Measurements from ENCODE around the gene CASQ2. TPM values are rescaled to one million over a fixed set of nuclear protein-coding genes. Genes with fewer than 3 reads are reported as not detected.

CASQ2 gene
- total RNA-seq, 1 donor from 2014 or later: not detected

DNA sequence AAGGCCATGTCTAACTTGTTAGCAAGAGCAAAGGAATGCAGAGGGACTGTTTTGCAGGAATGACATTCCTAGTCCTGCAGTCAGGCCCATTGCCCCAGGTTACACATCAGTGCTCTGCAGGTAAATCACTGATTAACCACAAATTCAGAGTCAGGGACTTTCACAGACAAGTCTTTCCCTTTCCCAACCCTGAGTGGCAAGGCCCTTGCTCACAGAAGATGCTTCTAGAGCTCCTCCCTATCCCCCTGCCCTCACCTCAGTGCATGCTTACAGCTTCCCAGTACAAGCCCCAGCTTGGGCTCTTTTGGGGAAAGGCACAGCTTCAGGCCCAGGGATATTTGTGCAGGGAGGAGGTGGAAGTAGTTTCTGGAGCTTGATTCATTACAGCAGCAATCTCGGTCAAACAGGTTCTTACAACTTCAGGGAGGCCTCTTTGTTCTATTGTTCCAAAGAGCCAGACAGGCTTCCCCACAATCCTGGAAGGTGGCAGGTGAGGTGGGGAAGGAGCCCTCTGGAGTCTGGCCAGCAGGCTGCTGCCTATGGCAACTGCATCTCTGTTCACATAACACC lies 53.9 kb downstream of the CASQ2 start:
- H3K27ac Mint-ChIP-seq: no peak overlapping the region
- Histone ChIP-seq H3K27me3 (no peaks in the 10 kb centered on the region), H3K4me2 (no peak overlapping the region), H3K36me3 (no peaks in the 10 kb centered on the region), H3K4me1 (no peaks in the 10 kb centered on the region), H3K9ac (no peak overlapping the region), H3K4me3 (no peak overlapping the region), H3K79me2 (ENCODE audit: low read depth) (no peaks in the 10 kb centered on the region), H2AFZ (replicated peaks) (no peak overlapping the region), H4K20me1 (ENCODE audit: low read depth) (no peaks in the 10 kb centered on the region), H3K9me3 (ENCODE audit: low read depth) (no peaks in the 10 kb centered on the region), H3F3A (ENCODE audit: low read depth) (no peaks in the 10 kb centered on the region), H3K27ac (no peak overlapping the region)
- no peak overlapping the region for H3K4me3 Mint-ChIP-seq
- no peak for DNase-seq (ENCODE audit: low spot score)
- no peaks in the 10 kb centered on the region for H3K36me3 Mint-ChIP-seq
- TF ChIP-seq EZH2phosphoT487 (IDR thresholded peaks at IDR 0.05) (no peak), EZH2 (IDR thresholded peaks at IDR 0.05) (no peak)
- TF ChIP-seq, protein P1, sequence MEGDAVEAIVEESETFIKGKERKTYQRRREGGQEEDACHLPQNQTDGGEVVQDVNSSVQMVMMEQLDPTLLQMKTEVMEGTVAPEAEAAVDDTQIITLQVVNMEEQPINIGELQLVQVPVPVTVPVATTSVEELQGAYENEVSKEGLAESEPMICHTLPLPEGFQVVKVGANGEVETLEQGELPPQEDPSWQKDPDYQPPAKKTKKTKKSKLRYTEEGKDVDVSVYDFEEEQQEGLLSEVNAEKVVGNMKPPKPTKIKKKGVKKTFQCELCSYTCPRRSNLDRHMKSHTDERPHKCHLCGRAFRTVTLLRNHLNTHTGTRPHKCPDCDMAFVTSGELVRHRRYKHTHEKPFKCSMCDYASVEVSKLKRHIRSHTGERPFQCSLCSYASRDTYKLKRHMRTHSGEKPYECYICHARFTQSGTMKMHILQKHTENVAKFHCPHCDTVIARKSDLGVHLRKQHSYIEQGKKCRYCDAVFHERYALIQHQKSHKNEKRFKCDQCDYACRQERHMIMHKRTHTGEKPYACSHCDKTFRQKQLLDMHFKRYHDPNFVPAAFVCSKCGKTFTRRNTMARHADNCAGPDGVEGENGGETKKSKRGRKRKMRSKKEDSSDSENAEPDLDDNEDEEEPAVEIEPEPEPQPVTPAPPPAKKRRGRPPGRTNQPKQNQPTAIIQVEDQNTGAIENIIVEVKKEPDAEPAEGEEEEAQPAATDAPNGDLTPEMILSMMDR (IDR thresholded peaks at IDR 0.05): no peak
- no peaks in the 10 kb centered on the region for H3K9me3 Mint-ChIP-seq
- peaks cover 1% of the 10 kb centered on the region for H3K4me1 Mint-ChIP-seq
- H3K27me3 Mint-ChIP-seq (ENCODE audit: insufficient read depth, low read depth): no peaks in the 10 kb centered on the region

- Mint-ChIP-seq H3K27me3 (ENCODE audit: insufficient read depth, low read depth) (no peaks in the 10 kb centered on the region), H3K9me3 (no peaks in the 10 kb centered on the region), H3K36me3 (no peaks in the 10 kb centered on the region), H3K4me3 (no peak overlapping the region), H3K27ac (no peak overlapping the region), H3K4me1 (no peaks in the 10 kb centered on the region)
- H3K36me3 ChIP-seq: no peaks in the 10 kb centered on the region
- no peak overlapping the region for H3K27ac ChIP-seq
- no peaks in the 10 kb centered on the region for H3K4me1 ChIP-seq
- no peaks in the 10 kb centered on the region for H3K9me3 ChIP-seq (ENCODE audit: low read depth)
- DNase-seq (ENCODE audit: low spot score): no peak
- no peak overlapping the region for H3K4me3 ChIP-seq
- no peak overlapping the region for H2AFZ ChIP-seq (replicated peaks)
- TF ChIP-seq EZH2 (IDR thresholded peaks at IDR 0.05) (no peak), EZH2phosphoT487 (IDR thresholded peaks at IDR 0.05) (no peak)
- TF ChIP-seq, protein P1 (IDR thresholded peaks at IDR 0.05): no peak
- no peaks in the 10 kb centered on the region for H3K79me2 ChIP-seq (ENCODE audit: low read depth)
- no peaks in the 10 kb centered on the region for H3F3A ChIP-seq (ENCODE audit: low read depth)
- no peaks in the 10 kb centered on the region for H4K20me1 ChIP-seq (ENCODE audit: low read depth)
- no peaks in the 10 kb centered on the region for H3K27me3 ChIP-seq
- H3K4me2 ChIP-seq: no peak overlapping the region
- H3K9ac ChIP-seq: no peak overlapping the region
These were observed 54.6 kb downstream of the CASQ2 start for GRCh38 chr1:115713906-115714305.

GRCh38 chr1:115712911-115713609 lies 55.5 kb downstream of the CASQ2 start:
- no peaks in the 10 kb centered on the region for H4K20me1 ChIP-seq (ENCODE audit: low read depth)
- H3K4me2 ChIP-seq: no peak overlapping the region
- DNase-seq (ENCODE audit: low spot score): no peak
- no peak overlapping the region for H2AFZ ChIP-seq (replicated peaks)
- no peaks in the 10 kb centered on the region for H3K36me3 ChIP-seq
- Mint-ChIP-seq H3K36me3 (no peaks in the 10 kb centered on the region), H3K9me3 (no peaks in the 10 kb centered on the region), H3K4me1 (no peaks in the 10 kb centered on the region), H3K27me3 (ENCODE audit: insufficient read depth, low read depth) (no peaks in the 10 kb centered on the region), H3K4me3 (no peak overlapping the region), H3K27ac (no peak overlapping the region)
- TF ChIP-seq, protein P1 (IDR thresholded peaks at IDR 0.05): no peak
- no peak for TF ChIP-seq EZH2phosphoT487 (IDR thresholded peaks at IDR 0.05)
- no peak for TF ChIP-seq EZH2 (IDR thresholded peaks at IDR 0.05)
- H3K4me3 ChIP-seq: no peak overlapping the region
- no peaks in the 10 kb centered on the region for H3K27me3 ChIP-seq
- H3K9ac ChIP-seq: no peak overlapping the region
- no peaks in the 10 kb centered on the region for H3K4me1 ChIP-seq
- H3K9me3 ChIP-seq (ENCODE audit: low read depth): no peaks in the 10 kb centered on the region
- no peaks in the 10 kb centered on the region for H3F3A ChIP-seq (ENCODE audit: low read depth)
- H3K27ac ChIP-seq: no peak overlapping the region
- H3K79me2 ChIP-seq (ENCODE audit: low read depth): no peaks in the 10 kb centered on the region
